Activated naive CD4-positive, alpha-beta T cell treated with anti-CD3 and anti-CD28 coated beads for 36 hours (primary cell): ENCODE data around the gene PDAP1. TPM values are rescaled to one million over a fixed set of nuclear protein-coding genes. Genes with fewer than 3 reads are reported as not detected.

ENCODE experiments used
- CTCF ChIA-PET: fragments of 350-600 bp; sonication (Branson Sonifier 250); formaldehyde crosslinking; loops from one replicate; lab custom pipeline; 2021; ENCODE audit warnings: antibody characterized with exemption; lab: Charles Lee
- DNase-seq: peaks from one replicate; pipeline ENCODE4 v3.0.0-alpha.2; 2020
- H3K27ac Mint-ChIP-seq: one replicate; pipeline ENCODE4 v1.8.0; 2021; ENCODE audit warnings: mild to moderate bottlenecking, mixed read lengths
- H3K27me3 Mint-ChIP-seq: one replicate; pipeline ENCODE4 v1.8.0; 2021; ENCODE audit warnings: low read depth, mixed read lengths
- H3K36me3 Mint-ChIP-seq: one replicate; pipeline ENCODE4 v1.8.0; 2021; ENCODE audit warnings: low read depth, mixed read lengths
- H3K4me1 Mint-ChIP-seq: one replicate; pipeline ENCODE4 v1.8.0; 2021; ENCODE audit warnings: low read depth, mixed read lengths
- H3K4me3 Mint-ChIP-seq: one replicate; pipeline ENCODE4 v1.8.0; 2021; ENCODE audit warnings: mild to moderate bottlenecking, moderate library complexity, mixed read lengths
- H3K9me3 Mint-ChIP-seq: one replicate; pipeline ENCODE4 v1.8.0; 2021; ENCODE audit warnings: mixed read lengths
- intact Hi-C: fragments of 100-400 bp; cut with micrococcal nuclease; formaldehyde crosslinking; loops from one replicate; pipeline ENCODE4 v1.15.1; 2023
- total RNA-seq, 2 experiments: library from RNA; stranded (reverse); gene quantifications; one replicate each; pipeline ENCODE4 v1.2.3, GENCODE V29; 2021

PDAP1 gene
- total RNA-seq, 2 experiments from 2014 or later, result 169 to 194 TPM

- intact Hi-C loops, result no loop called here
Observed at GRCh38 chr7:99404235-99404976, 4.0 kb downstream of the PDAP1 start.

GRCh38 chr7:99403764-99404163, 4.6 kb downstream of the PDAP1 start:
- Mint-ChIP-seq H3K27me3 (no peaks in the 10 kb centered on the region), H3K4me1 (peaks cover 33% of the 10 kb centered on the region), H3K27ac (peak overlapping the region; percentile 52), H3K9me3 (no peaks in the 10 kb centered on the region), H3K4me3 (no peak overlapping the region), H3K36me3 (peaks cover 33% of the 10 kb centered on the region)
- CTCF ChIA-PET, result no interaction called here
- DNase-seq, result no peak
- intact Hi-C loops, result no loop called here

More at GRCh38 chr7:99404235-99404976, 4.0 kb downstream of the PDAP1 start:
- no peaks in the 10 kb centered on the region for H3K27me3 Mint-ChIP-seq
- peaks cover 33% of the 10 kb centered on the region for H3K36me3 Mint-ChIP-seq
- DNase-seq, result no peak
- peak overlapping the region; percentile 52 for H3K27ac Mint-ChIP-seq
- CTCF ChIA-PET, result no interaction called here
- H3K9me3 Mint-ChIP-seq, result no peaks in the 10 kb centered on the region
- peaks cover 33% of the 10 kb centered on the region for H3K4me1 Mint-ChIP-seq
- H3K4me3 Mint-ChIP-seq, result no peak overlapping the region

- H3K36me3 Mint-ChIP-seq, result peaks cover 40% of the 10 kb centered on the region
- CTCF ChIA-PET, result interaction anchor here (1.0 kb wide), 1 partner anchor 16 kb away, joined by 4 read pairs; no protein-coding TSS in a partner anchor
- DNase-seq, result no peak
- no peaks in the 10 kb centered on the region for H3K9me3 Mint-ChIP-seq
- peaks cover 36% of the 10 kb centered on the region for H3K4me1 Mint-ChIP-seq
- H3K4me3 Mint-ChIP-seq, result no peak overlapping the region
- H3K27me3 Mint-ChIP-seq, result no peaks in the 10 kb centered on the region
- intact Hi-C loops, result no loop called here
- H3K27ac Mint-ChIP-seq, result peak overlapping the region; percentile 53
Observed at GRCh38 chr7:99402854-99403253, 5.5 kb downstream of the PDAP1 start.

DNA sequence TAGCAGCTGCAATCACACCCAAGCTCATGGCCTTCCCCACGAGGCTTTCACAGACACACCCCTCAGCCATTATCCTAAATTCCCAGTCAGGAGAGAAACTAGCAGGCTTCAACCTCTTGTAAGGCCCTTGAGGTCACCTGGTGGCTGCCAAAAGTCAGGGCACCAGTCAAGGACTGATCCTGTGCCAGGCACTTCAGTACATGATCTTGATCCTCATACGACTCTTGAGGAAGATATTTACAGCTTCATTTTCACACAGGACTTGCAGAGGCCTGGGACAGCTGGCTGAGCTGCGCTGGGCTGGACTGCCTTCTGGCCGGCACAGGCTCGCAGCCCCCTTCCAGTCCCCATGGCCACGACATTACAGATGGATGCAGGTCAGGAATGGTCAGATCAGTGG, 8.8 kb downstream of the PDAP1 start:
- no peak for DNase-seq
- Mint-ChIP-seq H3K36me3 (peaks cover 48% of the 10 kb centered on the region), H3K27ac (peak overlapping the region; percentile 28), H3K9me3 (no peaks in the 10 kb centered on the region), H3K4me3 (no peak overlapping the region), H3K4me1 (peaks cover 13% of the 10 kb centered on the region), H3K27me3 (no peaks in the 10 kb centered on the region)
- CTCF ChIA-PET, result no interaction called here
- intact Hi-C loops, result no loop called here

- no peak overlapping the region for H3K4me3 Mint-ChIP-seq
- intact Hi-C loops, result no loop called here
- no peak for DNase-seq
- no peaks in the 10 kb centered on the region for H3K9me3 Mint-ChIP-seq
- H3K27ac Mint-ChIP-seq, result peak overlapping the region; percentile 59
- CTCF ChIA-PET, result no interaction called here
- no peaks in the 10 kb centered on the region for H3K27me3 Mint-ChIP-seq
- H3K4me1 Mint-ChIP-seq, result peaks cover 11% of the 10 kb centered on the region
- peaks cover 45% of the 10 kb centered on the region for H3K36me3 Mint-ChIP-seq
Observed at GRCh38 chr7:99398891-99399445, 9.4 kb downstream of the PDAP1 start.

DNA sequence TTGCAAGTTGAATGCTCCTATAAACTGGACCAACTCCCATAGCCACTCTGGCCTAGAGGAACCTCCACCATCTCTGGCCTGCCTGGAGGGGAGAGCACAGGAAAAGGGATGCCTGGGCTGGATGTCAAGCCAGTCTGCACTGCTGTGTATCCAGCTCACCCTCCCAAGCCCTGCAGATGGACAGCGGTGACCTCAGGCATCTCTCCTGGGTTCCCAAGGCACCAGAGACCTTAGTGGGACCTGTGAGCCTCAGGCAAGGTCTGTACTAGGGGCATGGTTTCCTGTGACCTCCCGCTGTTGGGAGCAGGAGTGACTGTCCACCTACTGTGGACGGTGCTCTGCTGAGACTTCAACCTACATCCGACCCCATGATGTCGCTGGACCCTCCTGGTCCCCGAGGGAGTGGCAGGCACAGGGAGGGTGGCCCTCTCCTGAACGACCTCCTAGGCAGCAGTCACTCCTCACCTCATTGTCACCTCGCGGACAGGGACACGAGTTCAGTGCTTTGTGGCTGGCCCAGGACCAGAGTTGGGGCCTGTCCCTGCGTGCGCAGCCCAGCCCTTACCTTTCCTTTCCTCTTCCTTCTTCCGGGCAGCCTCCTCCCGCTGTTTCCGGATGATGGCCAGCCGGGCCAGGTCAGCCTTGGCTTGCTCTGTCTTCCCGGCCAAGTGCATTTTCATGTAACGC, 11.0 kb downstream of the PDAP1 start:
- Mint-ChIP-seq H3K4me1 (peaks cover 18% of the 10 kb centered on the region), H3K4me3 (no peak overlapping the region), H3K36me3 (peaks cover 48% of the 10 kb centered on the region)

DNA sequence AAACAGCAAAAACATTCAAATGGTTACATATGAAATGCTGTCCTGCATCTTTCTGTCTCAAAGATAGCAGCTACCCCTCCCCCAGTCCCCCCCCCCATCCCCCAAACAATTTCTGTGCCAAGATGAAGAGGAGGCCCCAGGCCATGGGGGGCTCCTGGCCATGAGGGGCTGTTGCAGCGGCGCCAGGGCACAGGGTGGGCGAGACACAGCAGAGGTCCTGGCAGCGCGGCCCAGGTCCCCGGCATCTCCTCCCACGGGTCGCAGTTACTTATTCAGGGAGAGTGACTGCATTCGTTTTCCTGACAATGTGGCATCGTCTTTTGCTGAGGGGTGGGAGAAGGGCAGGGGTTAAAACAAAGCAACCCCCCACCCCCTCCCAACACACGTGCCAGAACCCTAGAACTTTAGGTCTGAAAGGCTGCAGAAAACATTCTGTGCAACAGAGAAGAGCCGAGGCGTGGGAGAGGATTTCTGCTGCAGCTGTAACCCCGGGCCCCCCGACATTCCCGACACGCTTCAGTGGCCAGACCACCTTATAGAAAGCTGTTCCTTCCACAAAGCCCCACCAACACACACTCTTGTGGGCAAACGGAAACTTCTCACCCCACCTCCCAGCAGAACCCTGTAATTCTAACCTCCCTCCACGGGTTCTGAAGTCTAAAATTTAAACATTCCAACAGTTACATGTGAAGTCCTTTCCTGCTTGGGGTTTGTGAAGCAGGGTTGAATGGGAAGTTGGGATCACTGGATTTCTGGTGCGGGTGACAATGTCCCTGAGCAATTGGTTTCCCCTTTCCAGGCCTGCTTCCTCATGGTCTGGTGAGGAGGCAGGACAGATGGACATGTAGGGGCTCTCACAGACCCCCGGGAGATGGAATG, 11.7 kb downstream of the PDAP1 start:
- Mint-ChIP-seq H3K27ac (peak overlapping the region; percentile 55), H3K9me3 (no peaks in the 10 kb centered on the region), H3K36me3 (peaks cover 52% of the 10 kb centered on the region), H3K4me3 (no peak overlapping the region), H3K4me1 (peaks cover 22% of the 10 kb centered on the region), H3K27me3 (no peaks in the 10 kb centered on the region)
- no peak for DNase-seq
- intact Hi-C loops, result no loop called here
- CTCF ChIA-PET, result no interaction called here

More for the DNA sequence above, 11.0 kb downstream of the PDAP1 start:
- H3K27me3 Mint-ChIP-seq, result no peaks in the 10 kb centered on the region
- CTCF ChIA-PET, result no interaction called here
- DNase-seq, result no peak
- peak overlapping the region; percentile 55 for H3K27ac Mint-ChIP-seq
- intact Hi-C loops, result no loop called here
- no peaks in the 10 kb centered on the region for H3K9me3 Mint-ChIP-seq

- DNase-seq, result no peak
- no peaks in the 10 kb centered on the region for H3K27me3 Mint-ChIP-seq
- no peaks in the 10 kb centered on the region for H3K9me3 Mint-ChIP-seq
- intact Hi-C loops, result no loop called here
- CTCF ChIA-PET, result no interaction called here
- H3K4me3 Mint-ChIP-seq, result no peak overlapping the region
- peaks cover 24% of the 10 kb centered on the region for H3K4me1 Mint-ChIP-seq
- peaks cover 51% of the 10 kb centered on the region for H3K36me3 Mint-ChIP-seq
- peak overlapping the region; percentile 63 for H3K27ac Mint-ChIP-seq
Observed at GRCh38 chr7:99395616-99396327, 12.6 kb downstream of the PDAP1 start.

DNA sequence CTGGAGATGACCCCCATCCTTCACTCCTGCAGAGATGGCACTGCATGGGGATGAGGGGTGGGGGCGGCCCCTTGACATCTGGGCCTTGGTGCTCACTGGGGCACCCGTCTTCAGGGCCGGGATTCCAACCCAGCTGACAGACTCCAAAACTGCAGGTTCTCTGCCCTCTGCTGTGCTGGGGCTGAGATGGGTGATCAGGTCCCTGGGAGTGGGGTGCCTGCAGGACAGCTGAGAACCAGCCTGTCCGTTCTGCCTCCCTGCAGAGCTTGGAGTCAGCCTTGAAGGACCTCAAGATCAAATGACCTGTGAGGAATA, 14.3 kb downstream of the PDAP1 start:
- Mint-ChIP-seq H3K27ac (peak overlapping the region; percentile 39), H3K4me3 (peak overlapping the region; percentile 32), H3K9me3 (no peaks in the 10 kb centered on the region), H3K27me3 (no peaks in the 10 kb centered on the region), H3K36me3 (peaks cover 49% of the 10 kb centered on the region), H3K4me1 (peaks cover 22% of the 10 kb centered on the region)
- DNase-seq, result no peak
- CTCF ChIA-PET, result no interaction called here
- intact Hi-C loops, result no loop called here

DNA sequence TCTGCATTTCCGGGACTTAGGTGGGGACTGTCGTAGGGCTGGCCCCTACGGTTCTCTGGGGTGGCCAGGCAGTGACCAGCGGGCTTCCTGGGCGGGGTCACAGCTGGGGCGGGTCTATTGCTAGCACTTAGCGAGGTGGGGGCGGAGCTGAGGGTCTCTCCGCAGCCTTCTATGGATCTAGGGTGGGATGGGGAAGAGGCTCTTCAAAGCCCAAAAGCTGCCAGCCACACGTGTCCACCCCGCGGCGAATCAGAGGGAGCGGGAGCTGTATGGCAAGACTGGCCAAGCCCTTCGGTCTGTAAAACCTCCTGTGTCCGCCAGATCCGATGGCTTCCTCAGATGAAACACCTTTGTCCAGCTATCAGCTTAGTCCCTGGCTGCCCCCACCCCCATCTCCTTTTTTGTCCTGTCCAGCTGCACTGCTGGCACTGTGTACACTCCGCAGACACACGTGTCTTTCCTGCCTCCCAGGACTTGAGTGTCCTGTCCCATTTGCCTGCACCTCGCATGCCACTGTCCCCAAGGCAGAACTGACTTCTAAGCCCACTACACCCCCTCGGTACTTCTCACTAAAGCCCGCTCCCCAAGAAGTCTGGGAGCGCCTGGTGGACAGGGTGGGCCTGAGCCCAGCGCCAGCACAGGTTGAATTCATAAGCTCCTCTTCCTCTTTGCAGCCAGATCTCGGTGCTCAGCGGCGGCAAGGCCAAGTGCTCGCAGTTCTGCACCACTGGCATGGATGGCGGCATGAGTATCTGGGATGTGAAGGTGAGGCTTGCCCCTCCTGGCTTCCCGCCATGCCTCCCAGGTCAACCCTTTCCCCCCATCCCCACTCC, 14.8 kb downstream of the PDAP1 start:
- no peak for DNase-seq
- CTCF ChIA-PET, result interaction anchor here (0.5 to 0.9 kb wide), 2 partner anchors 12 to 28 kb away, joined by 4 read pairs; no protein-coding TSS in a partner anchor
- intact Hi-C loops, result loop anchor here (1.0 to 2.0 kb wide), 2 partner anchors 15 to 19 kb away; partner anchors contain the start of genes ARPC1B, BUD31 and PDAP1
- H3K27ac Mint-ChIP-seq, result peak overlapping the region; percentile 85
- no peaks in the 10 kb centered on the region for H3K27me3 Mint-ChIP-seq
- H3K4me3 Mint-ChIP-seq, result peak overlapping the region; percentile 63
- peaks cover 21% of the 10 kb centered on the region for H3K4me1 Mint-ChIP-seq
- H3K9me3 Mint-ChIP-seq, result no peaks in the 10 kb centered on the region
- H3K36me3 Mint-ChIP-seq, result peaks cover 44% of the 10 kb centered on the region
